BLaER1 (cell line): Measurements from ENCODE around the gene CENPA.

ENCODE experiments used
- H3K27ac ChIP-seq: shearing (Covaris generic); formaldehyde crosslinking; 2 replicates; pipeline ENCODE4 v1.8.1; 2022
- H3K27me3 ChIP-seq: shearing (Covaris generic); formaldehyde crosslinking; 2 replicates; pipeline ENCODE4 v1.8.1; 2022
- H3K36me3 ChIP-seq: shearing (Covaris generic); formaldehyde crosslinking; 2 replicates; pipeline ENCODE4 v1.8.1; 2022
- H3K4me1 ChIP-seq: shearing (Covaris generic); formaldehyde crosslinking; 2 replicates; pipeline ENCODE4 v1.8.1; 2022
- H3K4me2 ChIP-seq: shearing (Covaris generic); formaldehyde crosslinking; 2 replicates; pipeline ENCODE4 v1.8.1; 2022
- H3K4me3 ChIP-seq: shearing (Covaris generic); formaldehyde crosslinking; 2 replicates; pipeline ENCODE4 v1.8.1; 2022
- H3K9ac ChIP-seq: shearing (Covaris generic); formaldehyde crosslinking; 2 replicates; pipeline ENCODE4 v1.8.1; 2022
- H3K9me3 ChIP-seq: shearing (Covaris generic); formaldehyde crosslinking; 2 replicates; pipeline ENCODE4 v1.8.1; 2022
- H4K20me1 ChIP-seq: shearing (Covaris generic); formaldehyde crosslinking; 2 replicates; pipeline ENCODE4 v1.8.1; 2022
- Cebpa-rat ChIP-seq: shearing (Covaris generic); IDR thresholded peaks from 2 replicates; pipeline ENCODE4 v1.8.1; 2022

The CENPA gene

DNA sequence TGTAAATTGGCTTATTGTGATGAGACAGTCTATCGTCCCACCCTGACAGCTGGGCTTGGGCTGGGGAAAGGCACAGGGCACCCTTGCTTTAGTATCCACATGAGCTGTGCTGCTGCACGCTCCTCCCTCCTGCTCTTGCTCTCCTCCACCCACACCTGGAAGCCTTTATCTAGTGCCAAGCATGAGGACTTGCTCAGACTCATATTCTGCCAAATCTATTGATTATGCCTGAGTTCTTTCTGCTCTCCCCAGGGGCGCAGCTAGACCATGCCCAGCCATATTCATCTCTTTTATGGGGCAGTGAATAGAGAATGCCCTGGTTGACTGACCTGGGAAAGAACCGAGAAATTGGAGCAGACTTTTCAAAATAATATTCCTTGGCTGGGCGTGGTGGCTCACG, 33.1 kb downstream of the CENPA start:
- no peak overlapping the region for H3K4me2 ChIP-seq
- H3K9me3 ChIP-seq = 0 out of 2 replicates have a peak, but pooled peaks cover 5% of the 10 kb centered on the region
- H3K4me3 ChIP-seq = no peak overlapping the region
- no peaks in the 10 kb centered on the region for H4K20me1 ChIP-seq
- no peaks in the 10 kb centered on the region for H3K27me3 ChIP-seq
- no peak overlapping the region for H3K27ac ChIP-seq
- H3K4me1 ChIP-seq = peaks cover 19% of the 10 kb centered on the region
- no peaks in the 10 kb centered on the region for H3K36me3 ChIP-seq
- TF ChIP-seq Cebpa-rat = no peak
- no peak overlapping the region for H3K9ac ChIP-seq

- no peaks in the 10 kb centered on the region for H3K27me3 ChIP-seq
- H3K4me2 ChIP-seq = no peak overlapping the region
- H3K4me1 ChIP-seq = peaks cover 19% of the 10 kb centered on the region
- no peak for TF ChIP-seq Cebpa-rat
- no peaks in the 10 kb centered on the region for H3K9me3 ChIP-seq
- H3K9ac ChIP-seq = no peak overlapping the region
- no peaks in the 10 kb centered on the region for H4K20me1 ChIP-seq
- no peak overlapping the region for H3K27ac ChIP-seq
- no peak overlapping the region for H3K4me3 ChIP-seq
- H3K36me3 ChIP-seq = no peaks in the 10 kb centered on the region
These were observed 35.1 kb downstream of the CENPA start for GRCh38 chr2:26820932-26821331.

GRCh38 chr2:26822877-26823276, 37.0 kb downstream of the CENPA start:
- peak overlapping the region; percentile 70 for H3K4me2 ChIP-seq
- TF ChIP-seq Cebpa-rat = no peak
- H3K9ac ChIP-seq = no peak overlapping the region
- no peaks in the 10 kb centered on the region for H3K36me3 ChIP-seq
- no peaks in the 10 kb centered on the region for H3K27me3 ChIP-seq
- H3K27ac ChIP-seq = no peak overlapping the region
- no peaks in the 10 kb centered on the region for H4K20me1 ChIP-seq
- no peak overlapping the region for H3K4me3 ChIP-seq
- H3K4me1 ChIP-seq = peaks cover 19% of the 10 kb centered on the region
- H3K9me3 ChIP-seq = no peaks in the 10 kb centered on the region

DNA sequence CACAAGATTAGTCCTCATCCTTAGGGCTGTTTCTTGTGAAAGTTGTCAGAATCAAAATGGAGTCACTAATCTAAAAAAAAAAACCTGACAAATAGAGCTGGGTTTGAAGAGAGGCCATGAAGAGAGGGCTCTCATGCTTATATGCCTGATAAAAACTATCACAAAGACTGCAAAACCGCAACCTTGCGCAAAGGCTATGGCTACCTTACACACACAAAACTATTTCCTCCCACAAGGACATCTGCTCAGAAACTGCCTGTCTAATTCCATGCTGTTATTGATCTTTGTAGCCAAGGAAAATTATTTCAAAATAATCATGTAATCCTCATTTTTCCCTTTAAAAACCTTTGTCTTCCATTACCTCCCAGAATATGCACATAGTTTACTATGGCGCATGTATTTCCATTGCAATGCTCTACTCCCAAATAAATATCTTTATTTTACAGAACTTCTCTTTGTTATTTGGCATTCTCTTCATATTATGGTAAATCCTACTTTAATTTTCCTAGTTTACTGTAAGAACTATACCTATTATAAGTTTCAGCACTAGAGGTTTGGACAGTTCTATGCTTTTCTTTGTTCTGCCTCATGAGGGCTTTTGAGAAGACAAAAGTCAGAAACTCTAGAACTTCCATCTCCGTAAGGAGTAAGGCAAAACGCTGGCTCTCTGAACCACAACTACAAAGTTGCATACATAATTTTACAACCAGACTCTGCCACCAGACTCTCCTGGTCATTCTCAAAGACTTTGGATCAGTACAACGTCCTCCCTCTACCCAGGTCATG, 52.5 kb downstream of the CENPA start:
- H4K20me1 ChIP-seq = peaks cover under 1% of the 10 kb centered on the region; the same call in 1 of the 2 replicates
- no peak for TF ChIP-seq Cebpa-rat
- no peak overlapping the region for H3K4me3 ChIP-seq

GRCh38 chr2:26840937-26841610, 55.2 kb downstream of the CENPA start:
- Histone ChIP-seq H3K4me3 (no peak overlapping the region), H3K4me1 (no peaks in the 10 kb centered on the region), H3K27ac (no peak overlapping the region), H3K36me3 (no peaks in the 10 kb centered on the region), H3K9ac (no peak overlapping the region), H4K20me1 (peaks cover 13% of the 10 kb centered on the region; the same call in 1 of the 2 replicates), H3K4me2 (no peak overlapping the region), H3K9me3 (no peaks in the 10 kb centered on the region), H3K27me3 (peaks cover 13% of the 10 kb centered on the region)
- TF ChIP-seq Cebpa-rat = no peak

More for the DNA sequence above, 52.5 kb downstream of the CENPA start:
- H3K4me2 ChIP-seq = no peak overlapping the region
- no peak overlapping the region for H3K9ac ChIP-seq
- H3K36me3 ChIP-seq = no peaks in the 10 kb centered on the region
- no peak overlapping the region for H3K27ac ChIP-seq
- no peaks in the 10 kb centered on the region for H3K9me3 ChIP-seq
- H3K27me3 ChIP-seq = no peaks in the 10 kb centered on the region
- no peaks in the 10 kb centered on the region for H3K4me1 ChIP-seq

- no peak overlapping the region for H3K9ac ChIP-seq
- H3K4me3 ChIP-seq = no peak overlapping the region
- H3K4me1 ChIP-seq = peaks cover 17% of the 10 kb centered on the region
- H4K20me1 ChIP-seq = peaks cover 30% of the 10 kb centered on the region
- H3K4me2 ChIP-seq = no peak overlapping the region
- no peak for TF ChIP-seq Cebpa-rat
- H3K27me3 ChIP-seq = peaks cover 33% of the 10 kb centered on the region
- no peaks in the 10 kb centered on the region for H3K36me3 ChIP-seq
- no peaks in the 10 kb centered on the region for H3K9me3 ChIP-seq
- no peak overlapping the region for H3K27ac ChIP-seq
These were observed 57.2 kb downstream of the CENPA start for GRCh38 chr2:26843041-26843440.
